Suppressor macrophage treated with lipopolysaccharide for 1 hour (primary cell): ENCODE measurements around the gene SLC29A3.
"Not testable (repeated sequence)": the region's sequence is repeated elsewhere in the genome, so short reads cannot be mapped to it uniquely, and the experiment has no call there.

ENCODE experiments used
- DNase-seq, 3 donors: peaks; one replicate each; pipeline ENCODE4 v3.0.0-alpha.2; 2020 to 2022

Gene SLC29A3

GRCh38 chr10:71347587-71348395 lies 28.7 kb downstream of the SLC29A3 start:
- no peak for DNase-seq

GRCh38 chr10:71348850-71349249 lies 29.8 kb downstream of the SLC29A3 start:
- no peak for DNase-seq

- no peak for DNase-seq
These were observed 30.3 kb downstream of the SLC29A3 start for GRCh38 chr10:71349406-71349805.

GRCh38 chr10:71351087-71351486 lies 32.0 kb downstream of the SLC29A3 start:
- no peak for DNase-seq

- DNase-seq: peak in 1 of 3 donors; percentile 43
These were observed 32.7 kb downstream of the SLC29A3 start for GRCh38 chr10:71351628-71352319.

GRCh38 chr10:71353639-71354038 lies 34.6 kb downstream of the SLC29A3 start:
- DNase-seq: no peak

- DNase-seq: peak in 1 of 3 donors; percentile 37
These were observed 35.7 kb downstream of the SLC29A3 start for GRCh38 chr10:71354776-71355175.

- no peak for DNase-seq
These were observed 36.8 kb downstream of the SLC29A3 start for GRCh38 chr10:71355886-71356285.

- peak; percentile 48 to 61 (median 55) for DNase-seq
These were observed 38.8 kb downstream of the SLC29A3 start for GRCh38 chr10:71357792-71358265.

GRCh38 chr10:71358277-71358676 lies 39.2 kb downstream of the SLC29A3 start:
- no peak for DNase-seq

- not testable (repeated sequence) for DNase-seq
These were observed 39.8 kb downstream of the SLC29A3 start for GRCh38 chr10:71358906-71359305.

- DNase-seq: peak; percentile 92 to 95 (median 94)
These were observed 40.4 kb downstream of the SLC29A3 start for GRCh38 chr10:71359364-71360046.

- DNase-seq: no peak
These were observed 41.7 kb downstream of the SLC29A3 start for GRCh38 chr10:71360735-71361134.

GRCh38 chr10:71361581-71361980 lies 42.5 kb downstream of the SLC29A3 start:
- no peak for DNase-seq

- no peak for DNase-seq
These were observed 43.1 kb downstream of the SLC29A3 start for GRCh38 chr10:71362141-71362540.

GRCh38 chr10:71363936-71364335 lies 44.9 kb downstream of the SLC29A3 start:
- no peak for DNase-seq

- DNase-seq: no peak
These were observed 46.3 kb downstream of the SLC29A3 start for GRCh38 chr10:71365366-71365765.

- peak; percentile 86 to 91 (median 87) for DNase-seq
These were observed 47.6 kb downstream of the SLC29A3 start for GRCh38 chr10:71366690-71367089.

GRCh38 chr10:71367271-71367670 lies 48.2 kb downstream of the SLC29A3 start:
- DNase-seq: peak; percentile 82 to 90 (median 88)

- DNase-seq: no peak
These were observed 49.1 kb downstream of the SLC29A3 start for GRCh38 chr10:71368176-71368575.

- no peak for DNase-seq
These were observed 49.6 kb downstream of the SLC29A3 start for GRCh38 chr10:71368643-71369042.

- no peak for DNase-seq
These were observed 50.5 kb downstream of the SLC29A3 start for GRCh38 chr10:71369602-71370001.

GRCh38 chr10:71370031-71370430 lies 51.0 kb downstream of the SLC29A3 start:
- no peak for DNase-seq
